Muscle of leg (tissue), 11 donors: ENCODE measurements around the gene LBR. TPM values are rescaled to one million over a fixed set of nuclear protein-coding genes. Genes with fewer than 3 reads are reported as not detected.
"Not testable (repeated sequence)": the region's sequence is repeated elsewhere in the genome, so short reads cannot be mapped to it uniquely, and the experiment has no call there.

Experiments
- DNase-seq: peaks from one replicate; pipeline ENCODE4 v3.0.0; 2013
- H3K27ac ChIP-seq: one replicate; pipeline ENCODE4 v1.5.1; 2013; ENCODE audit warnings: mild to moderate bottlenecking, low read length, control low read depth
- H3K27me3 ChIP-seq: one replicate; pipeline ENCODE4 v1.6.1; 2013; ENCODE audit warnings: low read length; ENCODE audit not compliant: control insufficient read depth, insufficient read depth
- H3K36me3 ChIP-seq: one replicate; pipeline ENCODE4 v1.6.1; 2013; ENCODE audit warnings: low read length; ENCODE audit not compliant: control insufficient read depth, insufficient read depth
- H3K4me1 ChIP-seq: one replicate; pipeline ENCODE4 v1.6.1; 2013; ENCODE audit warnings: low read length; ENCODE audit not compliant: control insufficient read depth, insufficient read depth
- H3K4me3 ChIP-seq: one replicate; pipeline ENCODE4 v1.5.1; 2013; ENCODE audit warnings: low read length, control low read depth
- H3K9me3 ChIP-seq: replicated peaks from 2 replicates; pipeline ENCODE4 v1.6.1; 2013; ENCODE audit warnings: low read depth, low read length; ENCODE audit not compliant: control insufficient read depth
- WGBS: methylation state at CpG from one replicate; pipeline ENCODE4 v1.1.5; 2013; ENCODE audit warnings: missing lambda C conversion rate; ENCODE audit not compliant: insufficient coverage; 5-methylcytosine and 5-hydroxymethylcytosine counted together
- polyA plus RNA-seq, 8 donors: library from polyadenylated mRNA; unstranded; fragments of 120-200 nt; gene quantifications; one replicate each; pipeline versions ENCODE4 v1.2.1 to v1.2.3, GENCODE V29; 2013; ENCODE audit warnings: inconsistent platforms in 1 of 8, low replicate concordance in 1 of 8; ENCODE audit not compliant: insufficient read length in 8 of 8, insufficient read depth in 1 of 8
- total RNA-seq: library from RNA; stranded (reverse); fragments of 120-200 nt; gene quantifications from one replicate; pipeline ENCODE4 v1.2.4, GENCODE V29; 2013

LBR gene
- total and polyA plus RNA-seq, 9 donors = 25.4 to 52.1 (median 40.4) TPM

GRCh38 chr1:225409051-225409450 lies 18.8 kb downstream of the LBR start:
- Histone ChIP-seq H3K9me3 (no peaks in the 10 kb centered on the region), H3K27ac (no peak overlapping the region), H3K36me3 (peaks cover 46% of the 10 kb centered on the region), H3K27me3 (no peaks in the 10 kb centered on the region), H3K4me1 (no peaks in the 10 kb centered on the region), H3K4me3 (no peak overlapping the region)
- DNase-seq = no peak
- WGBS = 100% methylated on average over 1 of the region's 8 CpGs

- DNase-seq = no peak
- Histone ChIP-seq H3K4me1 (no peaks in the 10 kb centered on the region), H3K27ac (no peak overlapping the region), H3K36me3 (peaks cover 42% of the 10 kb centered on the region), H3K4me3 (no peak overlapping the region), H3K9me3 (no peaks in the 10 kb centered on the region), H3K27me3 (no peaks in the 10 kb centered on the region)
- WGBS = 33% methylated on average over 1 of the region's 4 CpGs
Measured at GRCh38 chr1:225408249-225408648, 19.6 kb downstream of the LBR start.

- Histone ChIP-seq H3K36me3 (peaks cover 40% of the 10 kb centered on the region), H3K9me3 (no peaks in the 10 kb centered on the region), H3K4me1 (no peaks in the 10 kb centered on the region), H3K27ac (no peak overlapping the region), H3K27me3 (no peaks in the 10 kb centered on the region), H3K4me3 (no peak overlapping the region)
- 100% methylated on average over 1 of the region's 2 CpGs for WGBS
- DNase-seq = no peak
Measured at GRCh38 chr1:225407755-225408154, 20.1 kb downstream of the LBR start.

- no peaks in the 10 kb centered on the region for H3K27me3 ChIP-seq
- no peak overlapping the region for H3K27ac ChIP-seq
- no peak for DNase-seq
- peaks cover 37% of the 10 kb centered on the region for H3K36me3 ChIP-seq
- H3K4me1 ChIP-seq = no peaks in the 10 kb centered on the region
- no peak overlapping the region for H3K4me3 ChIP-seq
- no peaks in the 10 kb centered on the region for H3K9me3 ChIP-seq
- 100% methylated on average over 1 of the region's 8 CpGs for WGBS
Measured at GRCh38 chr1:225406976-225407725, 20.7 kb downstream of the LBR start.

DNA sequence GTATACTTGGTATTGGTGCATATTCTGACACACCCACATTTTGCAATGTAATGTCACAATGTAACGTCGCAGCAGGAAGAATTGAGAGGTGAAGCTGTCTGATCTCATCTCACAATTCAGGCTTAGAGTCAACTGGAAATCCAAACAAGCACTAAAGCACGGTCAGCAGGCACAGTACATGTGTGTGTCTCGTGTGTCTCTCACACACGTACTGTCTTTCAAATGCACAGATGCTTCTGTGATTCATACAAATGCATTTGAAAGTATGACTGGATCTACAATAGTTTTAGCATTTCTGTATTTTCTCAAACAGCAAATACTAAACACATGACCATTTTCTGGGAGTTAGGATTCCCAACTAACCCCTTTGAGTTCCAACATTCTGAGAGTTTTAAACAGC lies 26.9 kb downstream of the LBR start:
- Histone ChIP-seq H3K4me1 (no peaks in the 10 kb centered on the region), H3K27me3 (no peaks in the 10 kb centered on the region), H3K27ac (no peak overlapping the region), H3K36me3 (peaks cover 21% of the 10 kb centered on the region), H3K9me3 (no peaks in the 10 kb centered on the region), H3K4me3 (no peak overlapping the region)
- WGBS = 96% methylated on average over 4 of the region's 5 CpGs
- no peak for DNase-seq

GRCh38 chr1:225396357-225396756 lies 31.5 kb downstream of the LBR start:
- Histone ChIP-seq H3K27me3 (no peaks in the 10 kb centered on the region), H3K4me3 (no peak overlapping the region), H3K4me1 (no peaks in the 10 kb centered on the region), H3K9me3 (no peaks in the 10 kb centered on the region), H3K36me3 (peaks cover 9% of the 10 kb centered on the region), H3K27ac (no peak overlapping the region)
- no peak for DNase-seq
- no CpG with 5 or more reads among the region's 2 CpGs for WGBS

- Histone ChIP-seq H3K27me3 (no peaks in the 10 kb centered on the region), H3K36me3 (no peaks in the 10 kb centered on the region), H3K9me3 (no peaks in the 10 kb centered on the region), H3K27ac (no peak overlapping the region), H3K4me1 (no peaks in the 10 kb centered on the region), H3K4me3 (no peak overlapping the region)
- WGBS = 87% methylated on average over 3 of the region's 4 CpGs
- no peak for DNase-seq
Measured at GRCh38 chr1:225389843-225390242, 38.0 kb downstream of the LBR start.

- H3K27me3 ChIP-seq = no peaks in the 10 kb centered on the region
- H3K4me1 ChIP-seq = no peaks in the 10 kb centered on the region
- no peak overlapping the region for H3K4me3 ChIP-seq
- WGBS = 20% methylated on average over 4 of the region's 4 CpGs
- no peaks in the 10 kb centered on the region for H3K36me3 ChIP-seq
- DNase-seq = peak; percentile 48
- no peak overlapping the region for H3K27ac ChIP-seq
- H3K9me3 ChIP-seq = no peaks in the 10 kb centered on the region
Measured at GRCh38 chr1:225388372-225388771, 39.5 kb downstream of the LBR start.

DNA sequence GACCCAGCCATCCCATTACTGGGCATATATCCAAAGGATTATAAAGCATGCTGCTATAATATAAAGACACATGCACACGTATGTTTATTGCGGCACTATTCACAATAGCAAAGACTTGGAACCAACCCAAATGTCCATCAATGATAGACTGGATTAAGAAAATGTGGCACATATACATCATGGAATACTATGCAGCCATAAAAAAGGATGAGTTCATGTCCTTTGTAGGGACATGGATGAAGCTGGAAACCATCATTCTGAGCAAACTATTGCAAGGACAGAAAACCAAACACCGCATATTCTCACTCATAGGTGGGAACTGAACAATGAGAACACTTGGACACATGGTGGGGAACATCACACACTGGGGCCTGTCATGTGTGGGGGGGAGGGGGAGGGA lies 41.0 kb downstream of the LBR start:
- H3K4me3 ChIP-seq, DNase-seq, H3K9me3 ChIP-seq, H3K36me3 ChIP-seq, H3K27ac ChIP-seq, H3K4me1 ChIP-seq, H3K27me3 ChIP-seq: not testable (repeated sequence)
- WGBS = no CpG with 5 or more reads among the region's 3 CpGs

GRCh38 chr1:225380691-225381090 lies 47.1 kb downstream of the LBR start:
- no peak for DNase-seq
- Histone ChIP-seq H3K27ac (no peak overlapping the region), H3K4me3 (no peak overlapping the region), H3K4me1 (no peaks in the 10 kb centered on the region), H3K9me3 (no peaks in the 10 kb centered on the region), H3K27me3 (no peaks in the 10 kb centered on the region), H3K36me3 (no peaks in the 10 kb centered on the region)
- WGBS = 100% methylated on average over 1 of the region's 1 CpG

- Histone ChIP-seq H3K9me3 (no peaks in the 10 kb centered on the region), H3K36me3 (no peaks in the 10 kb centered on the region), H3K27ac (no peak overlapping the region), H3K27me3 (no peaks in the 10 kb centered on the region), H3K4me3 (no peak overlapping the region), H3K4me1 (no peaks in the 10 kb centered on the region)
- WGBS = 40% methylated on average over 1 of the region's 10 CpGs
- no peak for DNase-seq
Measured at GRCh38 chr1:225378880-225379279, 49.0 kb downstream of the LBR start.
